ENCODE data around the gene CHMP5.

DNA sequence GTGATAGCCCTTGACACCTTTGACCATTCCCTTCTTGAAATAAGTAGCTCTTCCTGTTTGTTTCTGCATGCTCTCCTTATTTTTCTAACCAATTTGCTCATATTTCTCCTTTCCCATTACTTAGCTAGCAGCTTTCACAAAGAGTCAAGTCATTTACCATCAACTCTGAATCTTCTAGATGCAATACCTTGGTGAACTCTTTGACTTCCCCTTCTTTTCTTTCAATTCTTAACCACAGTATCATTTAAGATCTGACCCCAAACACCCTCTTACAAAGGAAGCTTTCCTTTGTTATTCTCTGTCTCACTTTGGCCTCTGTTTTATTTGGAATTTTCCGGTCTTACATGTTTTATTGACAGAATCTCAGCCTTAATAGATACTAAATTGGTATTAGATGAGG lies 39.5 kb downstream of the CHMP5 start:
- TF ChIP-seq, protein P1, sequence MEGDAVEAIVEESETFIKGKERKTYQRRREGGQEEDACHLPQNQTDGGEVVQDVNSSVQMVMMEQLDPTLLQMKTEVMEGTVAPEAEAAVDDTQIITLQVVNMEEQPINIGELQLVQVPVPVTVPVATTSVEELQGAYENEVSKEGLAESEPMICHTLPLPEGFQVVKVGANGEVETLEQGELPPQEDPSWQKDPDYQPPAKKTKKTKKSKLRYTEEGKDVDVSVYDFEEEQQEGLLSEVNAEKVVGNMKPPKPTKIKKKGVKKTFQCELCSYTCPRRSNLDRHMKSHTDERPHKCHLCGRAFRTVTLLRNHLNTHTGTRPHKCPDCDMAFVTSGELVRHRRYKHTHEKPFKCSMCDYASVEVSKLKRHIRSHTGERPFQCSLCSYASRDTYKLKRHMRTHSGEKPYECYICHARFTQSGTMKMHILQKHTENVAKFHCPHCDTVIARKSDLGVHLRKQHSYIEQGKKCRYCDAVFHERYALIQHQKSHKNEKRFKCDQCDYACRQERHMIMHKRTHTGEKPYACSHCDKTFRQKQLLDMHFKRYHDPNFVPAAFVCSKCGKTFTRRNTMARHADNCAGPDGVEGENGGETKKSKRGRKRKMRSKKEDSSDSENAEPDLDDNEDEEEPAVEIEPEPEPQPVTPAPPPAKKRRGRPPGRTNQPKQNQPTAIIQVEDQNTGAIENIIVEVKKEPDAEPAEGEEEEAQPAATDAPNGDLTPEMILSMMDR (IDR thresholded peaks at IDR 0.05; ENCODE audit: poor library complexity, severe bottlenecking), result no peak
- TF ChIP-seq SMC3 (conservative IDR thresholded peaks at IDR 0.05; ENCODE audit: poor library complexity) (no peak), EP300 (conservative IDR thresholded peaks at IDR 0.05; ENCODE audit: poor library complexity, severe bottlenecking) (no peak)
